GM18867 (cell line): ENCODE results near the gene TLE3.

Source experiments
- ATAC-seq: cut with Tn5 transposase; IDR thresholded peaks from one replicate; pipeline ENCODE4 v1.9.1; 2021; ENCODE audit warnings: mild to moderate bottlenecking, moderate library complexity; ENCODE audit not compliant: unreplicated experiment

TLE3 gene

GRCh38 chr15:70084461-70084860, 13.3 kb downstream of the TLE3 start:
- ATAC-seq, result peak; percentile 28

GRCh38 chr15:70083946-70084345, 13.8 kb downstream of the TLE3 start:
- peak; percentile 76 for ATAC-seq

GRCh38 chr15:70083418-70083817, 14.3 kb downstream of the TLE3 start:
- no peak for ATAC-seq

- no peak for ATAC-seq
These were observed 15.3 kb downstream of the TLE3 start for GRCh38 chr15:70082281-70082900.

- ATAC-seq, result no peak
These were observed 16.1 kb downstream of the TLE3 start for GRCh38 chr15:70081612-70082011.

- no peak for ATAC-seq
These were observed 17.4 kb downstream of the TLE3 start for GRCh38 chr15:70080347-70080746.

- no peak for ATAC-seq
These were observed 17.8 kb downstream of the TLE3 start for GRCh38 chr15:70079888-70080287.

GRCh38 chr15:70078578-70079417, 18.9 kb downstream of the TLE3 start:
- no peak for ATAC-seq

- ATAC-seq, result no peak
These were observed 20.2 kb downstream of the TLE3 start for GRCh38 chr15:70077188-70078147.

GRCh38 chr15:70074380-70074779, 23.3 kb downstream of the TLE3 start:
- no peak for ATAC-seq

GRCh38 chr15:70072479-70072878, 25.2 kb downstream of the TLE3 start:
- no peak for ATAC-seq

- ATAC-seq, result no peak
These were observed 25.9 kb downstream of the TLE3 start for GRCh38 chr15:70071799-70072198.

- ATAC-seq, result no peak
These were observed 28.0 kb downstream of the TLE3 start for GRCh38 chr15:70069716-70070115.

- ATAC-seq, result no peak
These were observed 28.7 kb downstream of the TLE3 start for GRCh38 chr15:70068783-70069565.

- ATAC-seq, result no peak
These were observed 30.0 kb downstream of the TLE3 start for GRCh38 chr15:70067681-70068080.

- no peak for ATAC-seq
These were observed 30.7 kb downstream of the TLE3 start for GRCh38 chr15:70067011-70067410.

GRCh38 chr15:70066447-70066846, 31.3 kb downstream of the TLE3 start:
- ATAC-seq, result no peak

GRCh38 chr15:70066004-70066403, 31.7 kb downstream of the TLE3 start:
- no peak for ATAC-seq

- no peak for ATAC-seq
These were observed 32.6 kb downstream of the TLE3 start for GRCh38 chr15:70065006-70065722.

GRCh38 chr15:70064441-70064840, 33.3 kb downstream of the TLE3 start:
- ATAC-seq, result no peak
